SIG-M5 treated with dmso at 0.1 percent for 504 hours (cell line): Measurements from ENCODE around the gene TXNRD2.

Experiments used
- DNase-seq: peaks from one replicate; lab custom pipeline; 2025; ENCODE audit not compliant: unreplicated experiment; lab: John Stamatoyannopoulos, UW

The TXNRD2 gene

GRCh38 chr22:19877626-19878339, 63.8 kb downstream of the TXNRD2 start:
- DNase-seq, result no peak

GRCh38 chr22:19876941-19877625, 64.5 kb downstream of the TXNRD2 start:
- DNase-seq, result no peak

GRCh38 chr22:19876314-19876940, 65.2 kb downstream of the TXNRD2 start:
- DNase-seq, result no peak

GRCh38 chr22:19875531-19876313, 65.9 kb downstream of the TXNRD2 start:
- DNase-seq, result no peak

GRCh38 chr22:19875061-19875530, 66.5 kb downstream of the TXNRD2 start:
- DNase-seq, result no peak

GRCh38 chr22:19874307-19875060, 67.1 kb downstream of the TXNRD2 start:
- DNase-seq, result no peak

- DNase-seq, result no peak
Measured at GRCh38 chr22:19873960-19874306, 67.7 kb downstream of the TXNRD2 start.

GRCh38 chr22:19873138-19873959, 68.3 kb downstream of the TXNRD2 start:
- DNase-seq, result no peak

- no peak for DNase-seq
Measured at GRCh38 chr22:19872779-19873137, 68.9 kb downstream of the TXNRD2 start.

- DNase-seq, result no peak
Measured at GRCh38 chr22:19871845-19872778, 69.5 kb downstream of the TXNRD2 start.

GRCh38 chr22:19871023-19871844, 70.4 kb downstream of the TXNRD2 start:
- no peak for DNase-seq

GRCh38 chr22:19870153-19871022, 71.2 kb downstream of the TXNRD2 start:
- DNase-seq, result no peak

GRCh38 chr22:19869497-19870152, 72.0 kb downstream of the TXNRD2 start:
- DNase-seq, result no peak

- DNase-seq, result no peak
Measured at GRCh38 chr22:19868773-19869471, 72.7 kb downstream of the TXNRD2 start.

GRCh38 chr22:19868333-19868732, 73.3 kb downstream of the TXNRD2 start:
- no peak for DNase-seq

GRCh38 chr22:19867617-19868016, 74.0 kb downstream of the TXNRD2 start:
- DNase-seq, result no peak
